Mammary epithelial cell (primary cell): ENCODE measurements around the gene TNFRSF13B.

Source experiments
- CTCF ChIP-seq, 2 donors: IDR thresholded peaks in 1 of 2; conservative IDR thresholded peaks in 1 of 2; 2 replicates each; pipeline ENCODE4 v1.5.1; 2011 to 2012; ENCODE audit warnings: inconsistent platforms in 2 of 2, low read length in 2 of 2, mild to moderate bottlenecking in 2 of 2, control low read depth in 1 of 2, low read depth in 1 of 2; ENCODE audit not compliant: insufficient read depth in 1 of 2; ENCODE audit errors: extremely low read depth in 1 of 2
- EZH2 ChIP-seq: IDR thresholded peaks from 2 replicates; pipeline ENCODE4 v1.6.1; 2012; ENCODE audit warnings: low read length, inconsistent platforms, borderline replicate concordance

DNA sequence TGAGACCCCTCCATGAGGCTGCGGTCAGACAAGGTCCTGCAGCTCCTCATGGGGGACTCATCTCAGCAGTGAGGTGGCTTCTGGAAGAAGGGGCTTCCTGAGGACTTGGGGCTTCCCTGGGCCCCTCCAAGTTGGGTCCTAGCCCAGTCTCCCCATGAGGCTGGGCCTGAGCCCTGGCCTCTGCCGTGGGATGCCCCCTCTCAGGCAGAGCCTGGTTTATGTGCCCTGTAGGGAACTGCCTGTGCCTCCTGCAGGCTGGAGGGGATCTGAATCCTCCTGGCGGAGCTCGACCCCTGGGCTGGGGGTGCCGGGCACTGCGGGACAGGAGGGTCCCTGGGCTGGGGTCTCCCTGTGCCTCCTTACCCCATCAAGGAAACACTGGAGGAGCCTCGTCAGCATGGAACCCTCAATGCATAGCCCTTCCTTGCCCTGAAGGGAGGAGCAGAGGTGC is 45.8 kb downstream of the TNFRSF13B start:
- no peak for TF ChIP-seq CTCF (conservative IDR thresholded peaks at IDR 0.05 in 1 of 2, IDR thresholded peaks at IDR 0.05 in 1 of 2; ENCODE audit: extremely low read depth in 1 of 2, insufficient read depth in 1 of 2, low read depth in 1 of 2, low read length in 2 of 2)
- no peak for TF ChIP-seq EZH2
